GM19351 (cell line): Measurements from ENCODE around the gene FNIP1.
A peak's percentile ranks its signal among the peaks of the same experiment; 100 is the strongest.
"Not testable (repeated sequence)": the region's sequence is repeated elsewhere in the genome, so short reads cannot be mapped to it uniquely, and the experiment has no call there.

Experiments used
- ATAC-seq: cut with Tn5 transposase; IDR thresholded peaks from one replicate; pipeline ENCODE4 v1.9.1; 2021; ENCODE audit warnings: mild to moderate bottlenecking, moderate library complexity; ENCODE audit not compliant: unreplicated experiment

Gene FNIP1

DNA sequence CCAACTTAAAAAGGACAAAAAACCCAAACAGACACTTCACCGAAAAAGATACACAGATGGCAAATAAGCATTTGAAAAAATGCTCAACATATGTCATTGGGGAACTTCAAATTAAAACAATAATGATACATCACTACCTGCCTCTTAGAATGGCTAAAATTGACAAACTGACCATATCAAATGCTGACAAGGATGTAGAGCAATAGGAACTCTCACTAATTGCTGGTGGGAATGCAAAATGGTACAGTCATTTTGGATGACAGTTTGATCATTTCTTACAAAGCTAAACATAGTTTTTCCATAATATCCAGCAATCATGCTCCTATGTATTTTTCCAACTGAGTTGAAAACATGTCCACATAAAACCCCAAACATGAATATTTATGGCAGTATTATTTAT lies 102.9 kb downstream of the FNIP1 start:
- no peak for ATAC-seq

DNA sequence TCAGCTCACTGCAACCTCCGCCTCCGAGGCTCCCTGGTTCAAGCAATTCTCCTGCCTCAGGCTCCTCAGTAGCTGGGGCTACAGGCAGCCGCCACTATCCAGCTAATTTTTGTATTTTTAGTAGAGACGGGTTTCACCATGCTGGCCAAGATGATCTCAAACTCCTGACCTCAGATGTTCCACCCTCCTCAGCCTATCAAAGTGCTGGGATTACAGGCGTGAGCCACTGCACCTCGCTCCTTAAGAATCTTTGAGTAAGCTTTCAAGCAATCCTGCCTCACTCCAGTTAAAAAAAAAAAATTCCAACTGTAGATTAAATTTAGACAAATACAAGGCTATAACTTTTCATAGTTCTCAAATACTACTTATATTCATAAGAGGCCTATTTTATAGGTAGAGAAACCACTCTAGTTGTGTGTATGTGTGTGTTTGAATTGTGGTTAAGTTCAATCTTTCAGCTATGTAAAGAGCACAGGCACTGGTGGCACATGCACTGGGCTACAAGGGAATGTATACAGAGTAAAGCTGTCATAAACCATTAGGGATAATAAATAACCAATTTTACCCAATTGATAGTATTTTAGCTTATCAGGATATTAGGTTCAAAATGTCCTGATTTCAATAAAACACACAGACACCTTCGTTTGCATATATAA lies 111.2 kb downstream of the FNIP1 start:
- ATAC-seq = no peak

DNA sequence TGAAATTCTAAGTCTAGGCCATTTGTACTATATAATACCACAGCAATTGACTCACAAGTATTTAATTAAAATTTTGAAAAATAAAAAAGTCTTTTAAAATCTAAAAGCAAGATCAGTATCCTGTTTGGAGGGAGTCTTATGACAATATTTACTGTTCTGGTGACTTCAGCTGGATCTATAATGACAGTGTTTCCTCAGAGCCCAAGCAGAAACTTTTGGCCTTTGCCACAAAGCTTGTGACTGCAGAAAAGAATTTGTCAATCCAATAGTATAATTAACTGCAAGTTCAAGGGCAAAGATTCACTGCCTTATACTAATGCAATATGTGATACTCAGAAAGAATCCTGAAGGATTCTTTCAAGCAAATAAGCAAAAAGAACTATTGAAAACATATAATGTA lies 112.2 kb downstream of the FNIP1 start:
- no peak for ATAC-seq

DNA sequence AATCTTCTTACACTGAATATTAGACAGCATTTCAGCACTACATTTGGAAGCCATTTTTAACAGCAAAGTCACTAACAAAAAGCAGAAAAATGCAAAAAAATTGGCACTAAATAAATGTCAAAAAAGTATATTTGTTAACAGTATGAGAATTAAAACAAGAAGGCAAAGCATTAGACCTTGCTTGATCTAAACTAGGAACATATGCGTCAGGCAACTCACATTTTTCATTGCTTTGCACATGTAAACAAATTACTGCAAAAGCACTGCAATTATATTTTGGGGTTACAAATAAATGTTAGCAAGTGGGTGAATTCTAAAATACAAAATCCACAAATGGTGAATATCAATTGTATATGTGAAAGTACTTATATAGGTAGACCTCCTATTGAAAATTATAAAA lies 112.8 kb downstream of the FNIP1 start:
- no peak for ATAC-seq

DNA sequence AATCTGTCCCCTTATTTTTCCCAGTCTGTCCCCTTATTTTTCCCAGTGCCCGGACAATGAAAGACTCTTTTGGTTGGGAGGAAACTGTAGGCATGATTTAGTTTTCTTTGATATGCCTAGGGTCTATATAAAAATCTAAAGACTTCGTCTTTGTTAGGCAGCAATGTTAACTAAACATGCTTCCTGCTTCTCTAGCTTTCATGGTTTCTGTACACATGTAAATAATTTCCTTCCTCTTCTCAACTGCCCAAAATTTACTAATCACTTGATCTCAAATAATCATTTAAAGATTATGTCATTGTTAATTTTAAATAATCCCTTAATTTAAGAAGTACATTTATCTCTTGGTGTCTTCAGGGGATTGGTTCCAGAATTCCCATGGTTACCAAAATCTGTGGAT lies 114.0 kb downstream of the FNIP1 start:
- ATAC-seq = no peak

DNA sequence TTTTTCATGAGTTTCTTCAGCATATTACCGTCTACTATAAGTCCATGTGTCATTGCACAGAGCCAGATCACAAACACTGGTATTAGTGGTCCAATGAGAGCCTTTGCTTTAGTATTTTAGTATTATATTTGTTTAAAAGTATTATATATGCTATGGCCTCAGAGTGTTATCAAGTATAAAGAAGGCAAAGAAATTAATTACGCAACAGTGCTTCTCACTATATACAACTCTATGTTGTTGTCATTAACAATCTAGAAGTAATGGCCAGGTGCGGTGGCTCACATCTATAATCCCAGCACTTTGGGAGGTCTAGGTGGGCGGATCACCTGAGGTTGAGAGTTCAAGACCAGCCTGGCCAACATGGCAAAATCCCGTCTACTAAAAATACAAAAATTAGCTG lies 114.6 kb downstream of the FNIP1 start:
- ATAC-seq = no peak

DNA sequence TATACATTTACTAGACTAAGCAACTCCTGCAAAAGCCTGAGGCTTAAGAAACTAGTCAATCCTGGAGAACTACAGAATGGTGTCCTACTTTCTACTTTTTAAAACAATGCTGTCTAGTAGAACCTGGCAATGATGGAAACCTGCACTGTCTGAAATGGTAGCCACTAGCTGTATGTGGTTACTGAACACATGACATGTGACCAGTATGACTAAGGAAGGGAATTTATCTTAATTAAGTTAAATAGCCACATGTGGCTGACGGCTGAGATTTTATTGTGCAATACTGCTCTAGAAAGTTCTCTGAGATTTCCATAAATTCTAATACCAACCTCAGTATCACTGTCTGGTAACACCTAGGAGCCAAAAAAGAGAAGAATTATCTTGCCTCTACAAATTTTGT lies 116.9 kb downstream of the FNIP1 start:
- ATAC-seq = no peak

DNA sequence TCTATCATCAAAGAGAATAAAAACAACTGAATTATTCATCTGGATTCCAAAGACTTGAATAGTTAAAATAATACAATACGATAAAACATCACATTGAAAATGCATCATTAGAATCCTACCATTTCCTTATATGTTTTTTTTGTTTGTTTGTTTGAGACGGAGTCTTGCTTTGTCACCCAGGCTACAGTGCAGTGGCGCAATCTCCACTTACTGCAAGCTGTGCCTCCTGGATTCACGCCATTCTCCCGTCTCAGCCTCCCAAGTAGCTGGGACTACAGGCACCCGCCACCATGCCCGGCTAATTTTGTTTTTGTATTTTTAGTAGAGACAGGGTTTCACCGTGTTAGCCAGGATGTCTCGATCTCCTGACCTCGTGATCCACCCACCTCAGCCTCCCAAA lies 118.5 kb downstream of the FNIP1 start:
- ATAC-seq = not testable (repeated sequence)

DNA sequence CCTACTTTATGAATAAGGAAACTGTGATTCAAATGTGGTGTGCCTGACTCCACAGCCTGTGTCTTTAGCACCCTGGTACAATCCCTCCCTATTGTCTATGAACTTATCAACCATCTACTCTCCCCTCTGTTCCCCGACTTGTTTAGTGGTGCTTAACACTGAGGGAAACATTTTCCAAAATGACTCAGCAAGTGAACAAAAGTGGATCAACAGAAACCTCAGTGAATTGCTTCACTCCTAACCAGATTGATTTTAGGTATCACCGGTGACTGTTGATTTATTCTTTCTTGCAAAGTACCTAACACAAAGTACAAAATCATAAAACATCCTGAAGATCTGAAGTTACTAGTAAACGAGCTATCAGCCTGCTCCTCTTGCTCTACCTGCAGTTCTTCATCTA lies 119.7 kb downstream of the FNIP1 start:
- no peak for ATAC-seq

DNA sequence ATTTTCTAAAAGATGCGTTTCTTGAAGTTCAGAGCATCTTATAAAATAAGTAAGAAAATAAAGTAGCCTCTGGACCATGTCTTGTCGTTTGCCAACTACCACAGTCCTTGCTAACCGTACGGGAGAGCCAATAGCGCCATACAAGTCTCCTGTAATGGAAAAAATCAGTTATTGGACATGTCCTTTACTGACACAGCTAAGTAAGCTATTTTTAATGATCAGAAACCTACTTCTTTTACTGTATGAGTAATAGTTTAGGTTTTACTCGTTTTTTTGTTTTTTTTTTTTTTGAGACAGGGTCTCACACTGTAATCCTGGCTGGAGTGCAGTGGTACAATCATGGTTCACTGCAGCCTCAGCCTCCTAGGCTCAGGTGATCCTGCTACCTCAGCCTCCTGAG lies 124.0 kb downstream of the FNIP1 start:
- ATAC-seq = peak; percentile 29

DNA sequence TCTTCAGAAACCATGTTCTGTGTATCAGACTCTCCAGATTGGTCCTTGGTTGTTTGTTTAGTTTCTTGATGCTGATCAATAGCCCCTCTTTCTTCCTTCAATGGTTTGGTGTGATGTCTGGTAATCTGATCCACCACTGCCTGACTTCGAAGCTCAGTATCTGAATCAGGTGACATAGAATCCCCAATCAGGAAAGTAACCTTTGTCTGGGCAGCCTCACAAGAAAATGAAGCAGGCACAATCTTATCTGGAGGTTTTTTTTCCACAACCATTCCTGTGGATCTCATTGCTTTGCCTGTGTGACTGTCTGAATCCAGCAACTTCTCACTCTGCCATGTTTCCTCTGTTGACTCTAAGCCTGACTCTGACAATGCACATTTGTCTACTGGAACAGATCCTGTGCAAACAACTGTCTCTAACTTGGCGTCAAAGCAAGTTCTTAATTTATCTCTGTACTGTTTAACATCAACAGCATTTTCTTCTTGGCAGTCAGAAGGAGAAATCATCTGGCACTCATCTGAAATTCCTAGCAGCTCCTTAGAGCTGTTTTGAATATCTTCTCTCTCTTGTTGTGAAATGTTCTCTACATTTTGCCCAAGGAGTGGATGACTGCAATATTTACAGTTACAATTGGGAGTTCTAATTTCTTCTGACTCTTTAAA lies 124.7 kb downstream of the FNIP1 start:
- no peak for ATAC-seq

DNA sequence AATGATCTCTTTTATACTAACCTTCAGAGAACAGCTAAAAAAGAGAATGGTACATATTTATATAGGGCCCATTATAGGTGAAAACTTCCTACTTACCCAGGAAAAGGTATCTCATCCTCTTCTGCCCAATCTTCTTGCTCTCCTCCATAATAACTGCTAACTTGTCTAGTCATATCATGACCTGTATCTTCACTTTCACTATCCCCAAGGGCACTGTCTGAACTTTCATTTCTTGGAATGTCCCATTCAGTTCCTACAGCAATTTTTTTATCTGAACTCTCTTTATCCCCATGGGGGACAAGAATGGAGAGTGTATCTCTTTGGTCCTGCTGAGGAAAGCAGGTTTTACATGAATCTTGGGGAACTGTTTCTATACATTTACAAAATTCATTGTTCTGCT lies 125.4 kb downstream of the FNIP1 start:
- ATAC-seq = peak; percentile 61

DNA sequence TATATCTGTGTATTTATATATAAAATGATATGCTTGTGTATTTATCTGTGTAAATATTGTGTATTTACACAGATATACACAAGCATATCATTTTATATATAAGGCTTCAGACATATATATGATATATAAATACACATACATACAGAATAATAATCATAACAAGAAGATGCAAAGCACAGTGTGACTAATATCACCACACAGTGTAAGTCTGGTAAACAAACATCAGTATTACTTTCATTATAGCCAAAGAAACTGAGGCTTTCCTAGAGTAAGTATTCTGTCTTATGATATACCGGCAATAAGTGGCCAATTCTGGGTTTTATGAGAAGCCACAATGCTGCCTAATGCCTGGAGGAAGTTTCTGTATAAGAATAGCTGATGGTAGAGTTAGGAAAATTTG lies 131.9 kb downstream of the FNIP1 start:
- ATAC-seq = no peak

DNA sequence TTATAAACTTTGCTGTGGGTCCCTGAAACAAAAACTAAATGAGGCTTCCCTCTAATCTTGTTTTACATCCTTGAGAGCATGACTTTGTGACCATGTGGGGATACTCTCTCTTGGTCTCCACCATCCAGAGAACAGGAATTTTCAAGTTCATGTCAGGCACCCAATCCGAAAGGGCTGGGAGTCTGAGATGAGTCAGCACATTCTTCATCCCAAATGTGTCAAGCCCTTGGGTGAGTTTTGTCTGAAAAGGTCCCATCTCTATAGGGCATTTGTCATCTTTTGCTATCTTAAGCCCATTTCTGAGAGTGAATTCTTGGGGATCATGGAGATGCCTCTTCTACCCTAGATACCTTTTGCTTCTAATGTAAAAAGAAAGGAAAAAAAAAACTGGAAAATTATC lies 134.9 kb downstream of the FNIP1 start:
- no peak for ATAC-seq

DNA sequence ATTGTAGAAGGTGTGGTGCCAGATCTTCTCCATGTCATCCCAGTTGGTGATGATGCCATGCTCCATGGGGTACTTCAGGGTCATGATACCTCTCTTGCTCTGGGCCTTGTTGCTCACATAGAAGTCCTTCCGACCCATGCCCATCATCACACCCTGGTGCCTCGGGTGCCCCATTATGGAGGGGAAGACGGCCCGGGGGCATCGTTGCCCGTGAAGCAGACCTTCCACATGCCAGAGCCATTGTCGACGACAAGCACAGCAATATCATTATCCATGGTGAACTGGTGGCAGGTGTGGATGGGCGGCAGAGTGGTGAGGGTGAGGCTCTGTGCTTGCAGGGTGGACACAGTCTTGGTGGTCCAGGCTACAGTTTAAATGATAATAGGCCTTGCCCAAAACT lies 137.0 kb downstream of the FNIP1 start:
- ATAC-seq = no peak

DNA sequence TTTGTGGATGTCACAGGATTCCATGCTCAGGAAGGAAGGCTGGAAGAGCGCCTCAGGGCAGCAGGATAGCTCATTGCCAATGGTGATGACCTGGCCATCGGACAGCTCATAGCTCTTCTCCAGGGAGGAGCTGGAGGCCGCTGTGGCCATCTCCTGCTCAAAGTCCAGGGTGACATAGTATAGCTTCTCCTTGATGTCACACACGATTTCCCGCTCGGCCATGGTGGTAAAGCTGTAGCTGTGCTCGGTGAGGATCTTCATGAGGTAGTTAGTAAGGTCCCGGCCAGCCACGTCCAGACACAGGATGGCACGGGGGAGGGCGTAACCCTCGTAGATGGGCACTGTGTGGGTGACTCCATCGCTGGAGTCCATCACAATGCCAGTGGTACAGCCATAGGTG lies 137.5 kb downstream of the FNIP1 start:
- ATAC-seq = no peak

DNA sequence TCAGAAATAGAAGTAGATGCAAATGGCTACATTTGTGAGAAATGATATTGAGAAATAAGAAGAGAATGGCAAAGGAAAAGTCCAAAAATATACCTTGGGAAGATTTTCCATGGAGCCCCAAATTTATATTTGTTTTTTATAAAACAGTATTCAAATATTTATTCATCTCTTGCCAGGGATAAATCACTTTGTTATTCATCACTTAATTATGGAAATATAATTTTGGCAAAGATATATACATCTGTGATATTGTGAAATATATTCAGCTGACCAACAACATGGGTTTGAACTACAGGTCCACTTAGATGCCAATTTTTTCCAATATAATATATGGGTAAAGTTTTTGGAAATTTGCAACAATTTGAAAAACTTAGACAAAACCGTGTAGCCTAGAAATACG lies 142.0 kb downstream of the FNIP1 start:
- ATAC-seq = no peak

DNA sequence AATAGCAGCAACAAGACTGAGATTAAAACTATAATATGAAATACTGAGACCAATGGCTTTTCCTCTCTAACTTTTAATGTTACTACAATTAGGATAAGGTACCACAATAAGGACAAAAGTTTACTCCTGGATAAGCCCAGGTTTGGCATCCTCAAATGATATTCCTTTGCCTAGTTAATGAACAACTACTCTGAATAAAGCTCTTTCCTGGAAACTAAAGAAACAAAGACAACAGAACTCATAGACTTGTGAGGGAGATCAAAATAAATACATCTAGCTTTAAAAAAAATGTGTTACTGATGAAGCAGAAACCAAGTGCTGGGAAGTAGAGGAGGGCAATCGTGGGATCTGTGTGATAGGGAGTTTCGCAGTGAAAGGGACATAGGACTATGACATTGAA lies 142.5 kb downstream of the FNIP1 start:
- no peak for ATAC-seq

DNA sequence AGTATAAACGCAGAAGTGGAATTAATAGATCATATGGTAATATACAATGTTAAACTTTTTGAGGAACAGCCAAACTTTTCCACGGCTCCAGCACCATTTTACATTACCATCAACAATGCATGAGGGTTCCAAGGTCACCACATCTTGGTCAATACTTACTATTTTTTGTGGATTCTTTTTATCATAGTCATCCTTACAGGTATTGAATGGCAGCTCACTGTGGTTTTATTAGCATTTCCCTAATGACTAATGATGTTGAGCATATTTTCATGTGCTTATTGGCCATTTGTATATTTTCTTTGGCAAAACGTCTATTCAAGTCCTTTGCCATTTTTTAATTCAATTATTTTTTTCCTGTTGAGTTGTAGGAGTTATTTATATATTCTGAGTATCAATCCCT lies 147.7 kb downstream of the FNIP1 start:
- no peak for ATAC-seq

DNA sequence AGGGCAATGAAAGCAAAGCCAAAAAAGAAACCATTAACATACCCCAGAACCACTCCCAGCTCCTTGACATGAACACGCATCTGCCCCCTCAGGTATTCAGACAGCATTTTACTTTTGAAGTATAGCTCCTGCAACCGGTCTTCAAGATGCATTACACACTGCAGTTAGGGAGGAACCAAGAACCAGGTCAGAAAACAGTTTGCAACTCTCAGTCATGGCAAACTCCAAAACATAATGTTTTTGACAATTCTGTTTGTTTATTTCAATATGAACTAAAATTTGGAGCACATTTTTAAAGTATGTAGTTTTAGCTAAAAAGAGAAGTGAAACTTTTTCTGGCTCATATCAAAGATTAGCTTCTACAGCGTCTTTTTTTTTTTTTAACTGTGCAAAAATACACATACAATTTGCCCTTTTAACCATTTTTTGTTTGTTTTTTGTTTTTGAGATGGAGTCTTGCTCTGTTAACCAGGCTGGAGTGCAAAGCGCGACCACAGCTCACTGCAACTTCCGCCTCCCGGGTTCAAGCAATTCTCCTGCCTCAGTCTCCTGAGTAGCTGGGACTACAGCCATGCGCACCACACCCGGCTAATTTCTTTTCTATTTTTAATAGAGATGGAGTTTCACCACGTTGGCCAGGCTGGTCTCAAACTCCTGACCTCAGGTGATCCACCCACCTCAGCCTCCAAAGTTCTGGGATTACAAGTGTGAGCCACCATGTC lies 149.6 kb downstream of the FNIP1 start:
- ATAC-seq = peak; percentile 89

DNA sequence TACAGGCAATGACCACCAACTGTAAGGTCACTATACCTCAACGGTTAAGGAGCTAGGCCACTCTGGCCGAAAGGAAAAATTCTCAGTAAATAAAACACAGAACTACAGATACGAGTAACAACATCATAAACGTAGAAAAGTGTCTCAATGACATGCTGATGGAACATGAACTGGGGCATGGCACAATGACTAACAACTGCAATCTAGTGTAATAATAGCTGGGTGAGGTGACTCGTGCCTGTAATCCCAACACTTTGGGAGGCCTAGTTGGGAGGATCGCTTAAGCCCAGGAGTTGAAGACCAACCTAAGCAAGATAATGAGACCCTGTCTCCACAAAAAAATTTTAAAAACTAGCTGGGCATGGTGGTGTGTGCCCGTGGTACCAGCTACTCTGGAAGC lies 152.0 kb downstream of the FNIP1 start:
- ATAC-seq = no peak

DNA sequence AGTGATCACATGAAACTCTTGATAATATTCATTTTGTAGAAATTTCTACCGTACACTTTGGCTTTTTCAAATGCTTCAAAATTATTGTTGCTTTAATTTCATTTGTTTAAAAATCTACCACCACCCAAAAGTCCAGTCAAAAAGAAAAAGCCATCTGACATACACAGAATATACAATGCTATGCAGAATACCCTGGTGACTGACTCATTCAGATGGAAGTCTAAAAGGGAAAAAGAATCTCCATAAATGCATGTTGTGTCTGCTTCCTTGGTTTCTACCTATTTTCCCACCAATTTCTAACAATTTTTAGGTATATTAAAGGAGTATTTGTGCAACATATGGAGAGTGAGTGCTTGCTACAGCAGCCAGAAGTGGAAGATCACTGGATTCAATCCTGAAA lies 152.4 kb downstream of the FNIP1 start:
- no peak for ATAC-seq
